Keratinocyte (primary cell): ENCODE data around the gene P2RY11. TPM values are rescaled to one million over a fixed set of nuclear protein-coding genes. Genes with fewer than 3 reads are reported as not detected.

ENCODE experiments used
- DNase-seq: peaks from one replicate; pipeline ENCODE4 v3.0.0-alpha.2; 2011; ENCODE audit warnings: low read depth, missing footprints, low spot score
- FAIRE-seq: peaks from 2 replicates; lab custom pipeline; 2011; peaks lifted over from hg19 to GRCh38; lab: Jason Lieb, UNC
- H2AFZ ChIP-seq: 2 replicates; pipeline ENCODE4 v1.6.0; 2012; ENCODE audit warnings: low read length, control low read depth, inconsistent platforms; ENCODE audit not compliant: control insufficient read depth
- H3K27ac ChIP-seq: 2 replicates; pipeline ENCODE4 v1.5.1; 2011; ENCODE audit warnings: low read length; ENCODE audit not compliant: control insufficient read depth, insufficient read depth
- H3K27me3 ChIP-seq: 3 replicates; pipeline ENCODE4 v1.6.0; 2011; ENCODE audit warnings: low read length; ENCODE audit not compliant: control insufficient read depth, insufficient read depth; ENCODE audit errors: extremely low read depth
- H3K36me3 ChIP-seq, 2 experiments: 2 replicates in 1 of 2; 3 replicates in 1 of 2; pipeline ENCODE4 v1.5.1; 2011; ENCODE audit warnings: low read length in 2 of 2, mild to moderate bottlenecking in 1 of 2; ENCODE audit not compliant: control insufficient read depth in 2 of 2, insufficient read depth in 2 of 2; ENCODE audit errors: extremely low read depth in 1 of 2
- H3K4me1 ChIP-seq: 3 replicates; pipeline ENCODE4 v1.5.1; 2011; ENCODE audit warnings: low read length; ENCODE audit not compliant: control insufficient read depth, insufficient read depth; ENCODE audit errors: extremely low read depth
- H3K4me2 ChIP-seq: 3 replicates; pipeline ENCODE4 v1.6.0; 2011; ENCODE audit warnings: low read depth, low read length; ENCODE audit not compliant: control insufficient read depth, insufficient read depth; ENCODE audit errors: extremely low read depth
- H3K4me3 ChIP-seq, 3 experiments: fragments of 200-600 bp in 1 of 3; sonication (generic) in 1 of 3; 2 replicates in 2 of 3; 3 replicates in 1 of 3; pipeline ENCODE4 v1.5.1; 2011 to 2016; ENCODE audit warnings: low read length in 3 of 3, mild to moderate bottlenecking in 3 of 3, control low read depth in 2 of 3, inconsistent platforms in 1 of 3, low read depth in 1 of 3, mixed read lengths in 1 of 3, mixed run types in 1 of 3, moderate library complexity in 1 of 3; ENCODE audit not compliant: control insufficient read depth in 2 of 3, insufficient read depth in 2 of 3; ENCODE audit errors: extremely low read depth in 1 of 3
- H3K79me2 ChIP-seq: 2 replicates; pipeline ENCODE4 v1.6.0; 2012; ENCODE audit warnings: low read length; ENCODE audit not compliant: control insufficient read depth, insufficient read depth
- H3K9ac ChIP-seq: 3 replicates; pipeline ENCODE4 v1.6.0; 2011; ENCODE audit warnings: low read length; ENCODE audit not compliant: control insufficient read depth, insufficient read depth; ENCODE audit errors: extremely low read depth
- H3K9me1 ChIP-seq: 3 replicates; pipeline ENCODE4 v1.6.0; 2011; ENCODE audit warnings: low read length; ENCODE audit not compliant: control insufficient read depth, insufficient read depth; ENCODE audit errors: extremely low read depth
- H3K9me3 ChIP-seq: 2 replicates; pipeline ENCODE4 v1.5.1; 2012; ENCODE audit warnings: low read depth, low read length; ENCODE audit not compliant: control insufficient read depth
- H4K20me1 ChIP-seq: 3 replicates; pipeline ENCODE4 v1.6.0; 2011; ENCODE audit warnings: low read length; ENCODE audit not compliant: control insufficient read depth, insufficient read depth; ENCODE audit errors: extremely low read depth
- EZH2 ChIP-seq: IDR thresholded peaks from one replicate; pipeline ENCODE4 v1.6.1; 2012; ENCODE audit warnings: inconsistent platforms, mild to moderate bottlenecking, low read length, moderate library complexity
- dilution Hi-C: fragments of 300-500 bp; cut with MboI; formaldehyde crosslinking; loops from one replicate; pipeline ENCODE4 v1.7.0; 2020; ENCODE audit warnings: low sequenced_read_pairs; ENCODE audit not compliant: extremely low pct_ligation_motif_present
- polyA plus RNA-seq, 5 experiments: library from polyadenylated mRNA; depleted of rRNA in 3 of 5; stranded (reverse) in 3 of 5; stranded (forward) in 1 of 5; unstranded in 1 of 5; fragments of >200 nt; gene quantifications; 1 replicate in 1 of 5; 2 replicates in 3 of 5; 3 replicates in 1 of 5; pipeline versions ENCODE4 v1.2.1 to v1.2.3, GENCODE V29; 2011 to 2012; ENCODE audit warnings: missing spikeins in 2 of 5, low read depth in 1 of 5, low replicate concordance in 1 of 5
- TF ChIP-seq, protein P1 (sequence below), 3 experiments: IDR thresholded peaks in 1 of 3; conservative IDR thresholded peaks in 1 of 3; optimal IDR thresholded peaks in 1 of 3; 2 replicates in 2 of 3; 3 replicates in 1 of 3; pipeline versions ENCODE3 to v1.5.1; 2011; ENCODE audit warnings: low read length in 3 of 3, mild to moderate bottlenecking in 3 of 3, moderate library complexity in 2 of 3, control low read depth in 1 of 3, inconsistent platforms in 1 of 3; ENCODE audit not compliant: insufficient read depth in 2 of 3; ENCODE audit errors: extremely low read depth in 1 of 3

Gene P2RY11
- polyA plus RNA-seq, 1 donor (not counting 4 experiments of a cell fraction or from before 2014, with no cell fraction given): 3.2 TPM

DNA sequence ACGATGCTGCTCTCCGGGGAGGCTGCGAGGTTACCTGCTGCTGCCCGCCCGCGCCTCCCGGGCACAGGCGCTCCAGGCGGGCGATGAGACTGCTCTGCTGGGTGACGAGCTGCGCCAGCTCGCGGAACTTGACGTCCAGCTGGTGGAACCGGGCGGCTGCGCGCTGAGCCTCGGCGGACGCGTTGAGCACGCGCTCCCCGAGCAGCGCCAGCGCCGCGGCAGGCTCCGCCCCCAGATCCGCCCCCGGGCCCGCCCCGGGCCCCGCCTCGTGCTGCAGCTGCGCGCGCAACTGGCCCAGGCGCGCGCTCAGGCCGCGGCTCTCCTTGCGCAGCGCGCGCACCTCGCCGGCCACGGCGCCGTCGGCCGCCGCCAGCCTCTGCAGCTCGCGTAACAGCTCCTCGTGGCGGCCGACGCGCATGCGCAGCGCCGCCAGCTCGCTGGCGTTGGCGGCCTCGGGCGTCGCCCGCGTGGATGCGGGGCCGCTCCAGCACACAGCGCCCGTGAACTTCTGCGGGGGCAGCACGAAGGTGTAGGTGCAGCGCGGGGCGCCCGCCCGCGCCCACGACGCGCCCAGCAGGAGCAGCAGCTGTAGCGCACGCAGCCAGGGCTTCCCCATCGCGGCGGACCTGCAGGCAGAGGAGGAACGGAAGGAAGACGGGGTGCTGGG lies 15.4 kb upstream of the P2RY11 start:
- Histone ChIP-seq H3K79me2 (no peaks in the 10 kb centered on the region), H3K4me2 (peak overlapping the region; percentile 82), H3K9ac (peak overlapping the region; percentile 44), H3K27ac (no peak overlapping the region), H4K20me1 (no peaks in the 10 kb centered on the region), H3K9me1 (no peaks in the 10 kb centered on the region), H3K4me1 (peaks cover 8% of the 10 kb centered on the region), H3K27me3 (no peaks in the 10 kb centered on the region), H3K4me3 (peak overlapping the region; percentile 36 to 57 (median 49)), H3K36me3 (peaks cover 0 to 13% of the 10 kb centered on the region in 2 experiments), H2AFZ (peak overlapping the region; percentile 82), H3K9me3 (no peaks in the 10 kb centered on the region)
- no peak for TF ChIP-seq EZH2
- TF ChIP-seq, protein P1, sequence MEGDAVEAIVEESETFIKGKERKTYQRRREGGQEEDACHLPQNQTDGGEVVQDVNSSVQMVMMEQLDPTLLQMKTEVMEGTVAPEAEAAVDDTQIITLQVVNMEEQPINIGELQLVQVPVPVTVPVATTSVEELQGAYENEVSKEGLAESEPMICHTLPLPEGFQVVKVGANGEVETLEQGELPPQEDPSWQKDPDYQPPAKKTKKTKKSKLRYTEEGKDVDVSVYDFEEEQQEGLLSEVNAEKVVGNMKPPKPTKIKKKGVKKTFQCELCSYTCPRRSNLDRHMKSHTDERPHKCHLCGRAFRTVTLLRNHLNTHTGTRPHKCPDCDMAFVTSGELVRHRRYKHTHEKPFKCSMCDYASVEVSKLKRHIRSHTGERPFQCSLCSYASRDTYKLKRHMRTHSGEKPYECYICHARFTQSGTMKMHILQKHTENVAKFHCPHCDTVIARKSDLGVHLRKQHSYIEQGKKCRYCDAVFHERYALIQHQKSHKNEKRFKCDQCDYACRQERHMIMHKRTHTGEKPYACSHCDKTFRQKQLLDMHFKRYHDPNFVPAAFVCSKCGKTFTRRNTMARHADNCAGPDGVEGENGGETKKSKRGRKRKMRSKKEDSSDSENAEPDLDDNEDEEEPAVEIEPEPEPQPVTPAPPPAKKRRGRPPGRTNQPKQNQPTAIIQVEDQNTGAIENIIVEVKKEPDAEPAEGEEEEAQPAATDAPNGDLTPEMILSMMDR (optimal IDR thresholded peaks at IDR 0.05 in 1 of 3, IDR thresholded peaks at IDR 0.05 in 1 of 3, conservative IDR thresholded peaks at IDR 0.05 in 1 of 3; ENCODE audit: extremely low read depth in 1 of 3, insufficient read depth in 2 of 3, low read length in 3 of 3): no peak
- FAIRE-seq (no peak), DNase-seq (peak; percentile 73)
- dilution Hi-C loops: loop anchor here (25.0 kb wide), 1 partner anchor 159 kb away; the partner anchor contains the start of gene OLFM2

DNA sequence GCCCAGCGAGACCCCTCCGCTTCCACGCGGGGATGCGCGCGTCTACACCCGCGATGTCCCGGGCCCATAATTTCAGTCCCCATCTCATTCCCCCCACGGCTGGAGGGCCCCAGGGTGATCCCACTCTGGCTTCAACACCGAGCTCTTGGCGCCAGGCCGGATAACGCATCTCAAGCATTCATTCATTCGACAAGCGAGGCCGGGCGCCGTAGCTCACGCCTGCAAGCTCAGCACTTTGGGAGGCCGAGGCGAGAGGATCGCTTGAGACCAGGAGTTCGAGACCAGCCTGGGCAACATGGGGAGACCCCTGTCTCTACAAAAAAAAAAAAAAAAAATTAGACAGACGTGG lies 14.9 kb upstream of the P2RY11 start:
- Histone ChIP-seq H3K4me1 (peaks cover 8% of the 10 kb centered on the region), H2AFZ (peak overlapping the region; percentile 82), H3K4me2 (peak overlapping the region; percentile 82), H3K27ac (no peak overlapping the region), H3K9me1 (no peaks in the 10 kb centered on the region), H3K4me3 (peak overlapping the region; percentile 36 to 57 (median 49)), H4K20me1 (no peaks in the 10 kb centered on the region), H3K9me3 (no peaks in the 10 kb centered on the region), H3K9ac (peak overlapping the region; percentile 44), H3K36me3 (peaks cover 0 to 10% of the 10 kb centered on the region in 2 experiments), H3K27me3 (no peaks in the 10 kb centered on the region), H3K79me2 (no peaks in the 10 kb centered on the region)
- FAIRE-seq (no peak), DNase-seq (no peak)
- dilution Hi-C loops: loop anchor here (25.0 kb wide), 1 partner anchor 159 kb away; the partner anchor contains the start of gene OLFM2
- TF ChIP-seq, protein P1 (optimal IDR thresholded peaks at IDR 0.05 in 1 of 3, IDR thresholded peaks at IDR 0.05 in 1 of 3, conservative IDR thresholded peaks at IDR 0.05 in 1 of 3; ENCODE audit: extremely low read depth in 1 of 3, insufficient read depth in 2 of 3, low read length in 3 of 3): no peak
- TF ChIP-seq EZH2: no peak
